Natural killer cell (primary cell): ENCODE measurements around the gene TRIM56. TPM values are rescaled to one million over a fixed set of nuclear protein-coding genes. Genes with fewer than 3 reads are reported as not detected.
"Not testable (repeated sequence)": the region's sequence is repeated elsewhere in the genome, so short reads cannot be mapped to it uniquely, and the experiment has no call there.

Experiments used
- ATAC-seq, 3 donors: fragments of 150-1000 bp in 2 of 3; fragments of 200-7000 bp in 1 of 3; cut with Tn5 transposase; 1 replicate in 1 of 3; 2 replicates in 2 of 3; pipeline ENCODE4 v1.10.0; 2021; ENCODE audit warnings: mild to moderate bottlenecking in 2 of 3, moderate library complexity in 2 of 3
- DNase-seq, 2 donors: peaks; one replicate each; pipeline versions ENCODE4 v3.0.0 to v3.0.0-alpha.2; 2013 to 2021; ENCODE audit warnings: mixed read lengths in 1 of 2
- H3K27ac ChIP-seq: one replicate; pipeline ENCODE4 v1.5.1; 2013; ENCODE audit warnings: mild to moderate bottlenecking, low read length
- H3K27me3 ChIP-seq: one replicate; pipeline ENCODE4 v1.6.1; 2013; ENCODE audit warnings: low read length; ENCODE audit not compliant: control insufficient read depth, insufficient read depth
- H3K36me3 ChIP-seq: one replicate; pipeline ENCODE4 v1.6.1; 2013; ENCODE audit warnings: low read length; ENCODE audit not compliant: control insufficient read depth, insufficient read depth
- H3K4me1 ChIP-seq: one replicate; pipeline ENCODE4 v1.6.1; 2013; ENCODE audit warnings: low read length; ENCODE audit not compliant: control insufficient read depth, insufficient read depth
- H3K4me3 ChIP-seq: one replicate; pipeline ENCODE4 v1.5.1; 2013; ENCODE audit warnings: low read length
- H3K9me3 ChIP-seq: one replicate; pipeline ENCODE4 v1.6.1; 2013; ENCODE audit warnings: low read length; ENCODE audit not compliant: control insufficient read depth, insufficient read depth
- H3K27ac Mint-ChIP-seq, 2 donors: one replicate each; pipeline ENCODE4 v1.8.0; 2022; ENCODE audit warnings: mild to moderate bottlenecking in 2 of 2, mixed read lengths in 2 of 2, moderate library complexity in 1 of 2
- H3K27me3 Mint-ChIP-seq, 2 donors: one replicate each; pipeline ENCODE4 v1.8.0; 2022; ENCODE audit warnings: low read depth in 2 of 2, mixed read lengths in 2 of 2
- H3K36me3 Mint-ChIP-seq: one replicate; pipeline ENCODE4 v1.8.0; 2022; ENCODE audit warnings: mixed read lengths
- H3K4me1 Mint-ChIP-seq, 2 donors: one replicate each; pipeline ENCODE4 v1.8.0; 2022; ENCODE audit warnings: mixed read lengths in 2 of 2
- H3K4me3 Mint-ChIP-seq: one replicate; pipeline ENCODE4 v1.8.0; 2022; ENCODE audit warnings: mild to moderate bottlenecking, moderate library complexity, mixed read lengths
- H3K9me3 Mint-ChIP-seq, 2 donors: one replicate each; pipeline ENCODE4 v1.8.0; 2022; ENCODE audit warnings: mixed read lengths in 2 of 2
- WGBS: methylation state at CpG from one replicate; pipeline ENCODE4 v1.1.7; 2013; ENCODE audit warnings: missing lambda C conversion rate; ENCODE audit not compliant: insufficient coverage; 5-methylcytosine and 5-hydroxymethylcytosine counted together
- intact Hi-C: fragments of 100-400 bp; cut with micrococcal nuclease; formaldehyde crosslinking; loops from one replicate; pipeline ENCODE4 v1.14.2; 2022
- total RNA-seq, 4 donors: library from RNA; stranded (reverse); fragments of 120-200 nt in 1 of 4; gene quantifications; one replicate each; pipeline versions ENCODE4 v1.2.3 to v1.2.4, GENCODE V29; 2013 to 2022
- TF ChIP-seq, protein P1 (sequence below): fragments of 200-600 bp; IDR thresholded peaks from one replicate; pipeline ENCODE4 v1.8.0; 2022; ENCODE audit warnings: antibody characterized with exemption

The TRIM56 gene
- total RNA-seq, 3 donors from 2014 or later (not counting 1 experiment from before 2014, with no cell fraction given): 53.6 to 75.8 (median 63.9) TPM

DNA sequence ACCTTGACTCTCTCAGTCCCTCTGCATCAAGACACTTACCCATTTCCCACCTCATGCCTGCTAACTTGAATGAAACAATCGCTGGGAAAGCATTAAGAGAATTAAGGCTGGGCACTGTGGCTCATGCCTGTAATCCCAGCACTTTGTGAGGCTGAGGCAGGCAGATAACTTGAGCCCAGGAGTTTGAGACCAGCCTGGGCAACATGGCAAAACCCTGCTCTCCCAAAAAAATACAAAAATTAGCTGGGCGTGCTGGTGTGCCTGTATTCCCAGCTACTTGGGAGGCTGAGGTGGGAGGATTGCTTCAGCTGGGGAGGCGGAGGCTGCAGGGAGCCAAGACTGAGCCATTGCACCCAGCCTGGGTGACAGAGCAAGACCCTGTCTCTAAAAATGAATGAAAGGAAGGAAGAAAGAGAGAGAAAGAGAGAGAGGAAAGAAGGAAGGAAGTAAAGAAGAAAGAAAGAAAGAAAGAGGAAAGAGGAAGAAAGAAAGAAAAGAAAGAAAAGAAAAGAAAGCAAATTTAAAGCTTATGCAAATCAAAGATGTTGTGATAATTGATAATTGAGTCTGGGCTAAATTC, 42.3 kb downstream of the TRIM56 start:
- WGBS: 76% methylated on average over 3 of the region's 3 CpGs
- Mint-ChIP-seq H3K4me1 (peaks cover 45 to 51% of the 10 kb centered on the region in 2 donors), H3K4me3 (peak overlapping the region; percentile 68), H3K27me3 (peaks cover 14 to 17% of the 10 kb centered on the region in 2 donors), H3K36me3 (no peaks in the 10 kb centered on the region), H3K9me3 (no peaks in the 10 kb centered on the region), H3K27ac (peak overlapping the region in 1 of 2 donors; percentile 88)
- intact Hi-C loops: no loop called here
- peaks cover 51% of the 10 kb centered on the region for H3K4me1 ChIP-seq
- H3K27ac ChIP-seq: no peak overlapping the region
- no peaks in the 10 kb centered on the region for H3K36me3 ChIP-seq
- no peak overlapping the region for H3K4me3 ChIP-seq
- peaks cover 4% of the 10 kb centered on the region for H3K27me3 ChIP-seq
- ATAC-seq (no peak), DNase-seq (no peak)
- H3K9me3 ChIP-seq: no peaks in the 10 kb centered on the region
- TF ChIP-seq, protein P1, sequence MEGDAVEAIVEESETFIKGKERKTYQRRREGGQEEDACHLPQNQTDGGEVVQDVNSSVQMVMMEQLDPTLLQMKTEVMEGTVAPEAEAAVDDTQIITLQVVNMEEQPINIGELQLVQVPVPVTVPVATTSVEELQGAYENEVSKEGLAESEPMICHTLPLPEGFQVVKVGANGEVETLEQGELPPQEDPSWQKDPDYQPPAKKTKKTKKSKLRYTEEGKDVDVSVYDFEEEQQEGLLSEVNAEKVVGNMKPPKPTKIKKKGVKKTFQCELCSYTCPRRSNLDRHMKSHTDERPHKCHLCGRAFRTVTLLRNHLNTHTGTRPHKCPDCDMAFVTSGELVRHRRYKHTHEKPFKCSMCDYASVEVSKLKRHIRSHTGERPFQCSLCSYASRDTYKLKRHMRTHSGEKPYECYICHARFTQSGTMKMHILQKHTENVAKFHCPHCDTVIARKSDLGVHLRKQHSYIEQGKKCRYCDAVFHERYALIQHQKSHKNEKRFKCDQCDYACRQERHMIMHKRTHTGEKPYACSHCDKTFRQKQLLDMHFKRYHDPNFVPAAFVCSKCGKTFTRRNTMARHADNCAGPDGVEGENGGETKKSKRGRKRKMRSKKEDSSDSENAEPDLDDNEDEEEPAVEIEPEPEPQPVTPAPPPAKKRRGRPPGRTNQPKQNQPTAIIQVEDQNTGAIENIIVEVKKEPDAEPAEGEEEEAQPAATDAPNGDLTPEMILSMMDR: no peak

DNA sequence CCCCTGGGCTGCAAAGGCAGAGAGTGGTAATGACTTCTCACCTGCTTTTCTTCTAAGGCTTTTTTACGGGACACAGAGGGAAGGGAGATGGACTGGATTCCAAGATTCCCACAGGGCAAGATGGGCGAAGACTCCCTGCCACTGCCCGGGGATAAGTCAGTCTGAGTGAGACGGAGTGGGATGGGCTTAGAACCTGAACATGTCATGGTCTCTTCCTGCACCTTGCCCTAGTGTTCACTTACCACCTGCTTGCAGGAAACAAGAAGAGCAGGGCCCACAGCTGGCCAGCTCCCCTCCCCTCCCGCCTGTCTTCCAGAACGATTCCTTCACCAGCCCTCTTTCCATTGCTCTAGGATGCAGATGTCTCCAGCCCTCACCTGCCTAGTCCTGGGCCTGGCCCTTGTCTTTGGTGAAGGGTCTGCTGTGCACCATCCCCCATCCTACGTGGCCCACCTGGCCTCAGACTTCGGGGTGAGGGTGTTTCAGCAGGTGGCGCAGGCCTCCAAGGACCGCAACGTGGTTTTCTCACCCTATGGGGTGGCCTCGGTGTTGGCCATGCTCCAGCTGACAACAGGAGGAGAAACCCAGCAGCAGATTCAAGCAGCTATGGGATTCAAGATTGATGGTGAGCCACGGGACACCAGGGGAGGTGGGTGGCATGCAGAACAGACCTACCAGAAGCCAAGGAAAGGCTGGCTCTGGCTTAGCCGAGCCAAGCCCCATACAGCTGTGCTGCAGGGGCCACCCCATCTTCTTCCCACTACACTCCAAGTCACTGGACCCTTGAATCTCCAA, 43.0 kb downstream of the TRIM56 start:
- peaks cover 4% of the 10 kb centered on the region for H3K27me3 ChIP-seq
- Mint-ChIP-seq H3K36me3 (no peaks in the 10 kb centered on the region), H3K27me3 (peaks cover 14 to 17% of the 10 kb centered on the region in 2 donors), H3K27ac (peak overlapping the region in 1 of 2 donors; percentile 88), H3K4me3 (no peak overlapping the region), H3K9me3 (no peaks in the 10 kb centered on the region), H3K4me1 (peaks cover 43 to 50% of the 10 kb centered on the region in 2 donors)
- no peaks in the 10 kb centered on the region for H3K9me3 ChIP-seq
- DNase-seq (peak in 1 of 2 donors; percentile 14), ATAC-seq (peak in 1 of 3 donors; percentile 25)
- H3K36me3 ChIP-seq: no peaks in the 10 kb centered on the region
- intact Hi-C loops: no loop called here
- no peak overlapping the region for H3K4me3 ChIP-seq
- no peak overlapping the region for H3K27ac ChIP-seq
- peaks cover 51% of the 10 kb centered on the region for H3K4me1 ChIP-seq
- 54% methylated on average over 14 of the region's 14 CpGs for WGBS
- TF ChIP-seq, protein P1: no peak

DNA sequence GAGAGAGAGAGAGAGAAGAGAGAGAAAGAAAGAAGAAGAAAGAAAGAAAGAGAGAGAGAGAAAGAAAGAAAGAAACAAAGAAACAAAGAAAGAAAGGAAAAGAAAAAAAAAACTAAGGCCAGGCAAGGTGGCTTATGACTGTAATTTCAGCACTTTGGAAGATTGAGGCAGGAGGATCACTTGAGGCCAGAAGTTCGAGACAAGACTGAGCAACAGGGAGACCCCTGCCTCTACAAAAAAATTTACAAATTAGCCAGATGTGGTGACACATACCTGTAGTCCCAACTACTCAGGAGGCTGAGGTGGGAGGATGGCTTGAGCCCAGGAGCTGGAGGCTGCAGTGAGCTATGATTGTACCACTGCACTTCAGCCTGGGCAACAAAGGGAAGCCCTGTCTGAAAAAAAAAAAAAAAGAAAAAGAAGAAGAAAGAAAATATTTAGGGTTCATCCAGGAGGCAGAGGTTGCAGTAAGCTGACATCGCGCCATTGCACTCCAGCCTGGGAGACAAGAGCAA, 44.4 kb downstream of the TRIM56 start:
- no peak overlapping the region for H3K27ac Mint-ChIP-seq
- no peak overlapping the region for H3K27ac ChIP-seq
- intact Hi-C loops: no loop called here
- DNase-seq (no peak), ATAC-seq (no peak)
- no peaks in the 10 kb centered on the region for H3K9me3 ChIP-seq
- H3K4me3 ChIP-seq: no peak overlapping the region
- no peak overlapping the region for H3K4me3 Mint-ChIP-seq
- H3K4me1 ChIP-seq: peaks cover 46% of the 10 kb centered on the region
- 86% methylated on average over 1 of the region's 3 CpGs for WGBS
- H3K36me3 ChIP-seq: no peaks in the 10 kb centered on the region
- no peaks in the 10 kb centered on the region for H3K36me3 Mint-ChIP-seq
- H3K4me1 Mint-ChIP-seq: peaks cover 39 to 46% of the 10 kb centered on the region in 2 donors
- H3K9me3 Mint-ChIP-seq: no peaks in the 10 kb centered on the region
- TF ChIP-seq, protein P1: no peak
- peaks cover 4% of the 10 kb centered on the region for H3K27me3 ChIP-seq
- peaks cover 11 to 12% of the 10 kb centered on the region in 2 donors for H3K27me3 Mint-ChIP-seq

DNA sequence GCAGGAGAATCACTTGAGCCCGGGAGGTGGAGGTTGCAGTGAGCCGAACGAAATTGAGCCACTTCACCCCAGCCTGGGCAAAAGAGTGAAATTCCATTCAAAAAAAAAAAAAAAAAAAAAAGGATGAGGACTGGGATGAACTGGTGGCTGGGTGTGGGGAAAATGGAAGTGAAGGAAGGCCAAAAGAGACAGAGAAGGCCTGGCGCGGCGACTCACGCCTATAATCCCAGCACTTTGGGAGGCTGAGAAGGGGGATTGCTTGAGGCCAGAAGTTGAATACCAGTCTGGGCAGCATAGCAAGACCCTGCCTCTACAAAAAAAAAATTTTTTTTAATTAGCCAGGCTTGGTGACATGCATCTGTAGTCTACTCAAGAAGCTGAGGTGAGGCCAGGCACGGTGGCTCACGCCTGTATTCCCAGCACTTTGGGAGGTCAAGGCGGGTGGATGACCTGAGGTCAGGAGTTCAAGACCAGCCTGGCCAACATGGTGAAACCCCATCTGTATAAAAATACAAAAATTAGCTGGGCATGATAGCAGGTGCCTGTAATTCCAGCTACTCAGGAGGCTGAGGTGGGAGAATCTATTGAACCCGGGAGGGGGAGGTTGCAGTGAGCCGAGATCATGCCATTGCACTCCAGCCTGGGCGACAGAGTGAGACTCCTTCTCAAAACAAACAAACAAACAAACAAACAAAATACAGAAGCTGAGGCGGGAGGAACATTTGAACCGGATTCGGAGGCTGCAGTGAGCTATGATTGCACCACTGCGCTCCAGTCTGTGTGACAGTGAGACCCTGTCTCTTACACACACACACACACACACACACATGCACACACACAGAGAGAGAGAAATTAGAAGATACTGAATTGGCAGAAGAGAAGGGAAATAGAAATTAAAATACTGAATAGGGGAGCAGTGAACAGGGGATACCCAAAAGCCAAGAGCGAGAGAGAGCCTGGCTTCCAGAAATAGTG, 47.6 kb downstream of the TRIM56 start:
- H3K9me3 ChIP-seq, H3K27me3 ChIP-seq, intact Hi-C loops, H3K27ac ChIP-seq, H3K27me3 Mint-ChIP-seq, H3K36me3 ChIP-seq, H3K4me3 Mint-ChIP-seq, H3K27ac Mint-ChIP-seq, H3K36me3 Mint-ChIP-seq, H3K4me3 ChIP-seq, DNase-seq, H3K9me3 Mint-ChIP-seq, ATAC-seq: not testable (repeated sequence)
- peaks cover 21% of the 10 kb centered on the region for H3K4me1 ChIP-seq
- peaks cover 12 to 24% of the 10 kb centered on the region in 2 donors for H3K4me1 Mint-ChIP-seq
- WGBS: 91% methylated on average over 18 of the region's 18 CpGs
